CD4-positive, alpha-beta T cell treated with Interleukin-17A for 1 hour (primary cell): Measurements from ENCODE around the gene TRABD2A.
"Not testable (repeated sequence)": the region's sequence is repeated elsewhere in the genome, so short reads cannot be mapped to it uniquely, and the experiment has no call there.

Experiments used
- DNase-seq: peaks from one replicate; pipeline ENCODE4 v3.0.0-alpha.2; 2020

Gene TRABD2A

DNA sequence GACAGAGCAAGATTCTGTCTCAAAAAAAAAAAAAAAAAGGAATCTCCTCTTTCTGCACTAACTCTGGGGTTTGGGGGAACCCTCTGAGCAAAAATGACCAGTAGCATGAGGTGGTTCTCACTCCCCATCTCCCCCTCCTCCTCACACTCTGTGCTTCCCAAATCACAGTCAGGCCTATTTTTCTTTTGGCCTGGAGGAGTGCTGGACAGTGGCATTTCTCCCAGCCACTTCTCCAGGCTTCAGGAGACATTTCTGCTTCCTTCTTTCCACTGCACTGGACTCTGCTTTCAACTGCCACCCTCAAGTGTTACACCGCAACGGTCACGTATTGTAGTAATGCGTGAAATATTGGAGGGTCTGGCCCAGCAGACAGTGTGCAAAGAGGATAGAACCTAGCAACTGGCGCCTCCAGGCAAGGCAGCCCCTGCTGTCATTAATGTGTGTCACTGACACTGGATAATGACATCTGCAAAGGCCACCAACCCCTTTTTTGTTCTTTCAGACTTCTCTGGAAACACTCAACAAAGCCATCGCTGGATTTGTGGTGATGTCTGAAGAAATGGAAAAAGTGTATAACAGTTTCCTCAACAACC, 68.9 kb downstream of the TRABD2A start:
- DNase-seq = no peak

DNA sequence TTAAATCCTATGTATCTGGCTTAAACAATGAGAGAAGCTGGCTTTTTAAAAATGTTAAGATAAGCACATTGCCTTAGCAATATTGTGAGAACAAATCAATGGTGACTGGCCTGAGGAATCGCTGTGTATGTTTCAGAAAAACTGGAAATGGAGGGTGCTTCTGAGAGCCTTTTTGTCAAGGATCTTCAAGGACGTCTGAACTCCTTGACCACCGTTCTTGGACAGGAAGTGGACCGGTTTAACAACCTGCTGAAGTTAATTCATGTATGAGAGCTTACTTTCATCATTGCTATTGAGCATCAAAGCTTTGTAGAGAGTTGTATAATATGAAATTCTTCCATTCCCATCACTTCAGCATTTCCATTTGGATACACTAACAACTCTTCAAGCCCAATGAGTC, 72.6 kb downstream of the TRABD2A start:
- DNase-seq = no peak

- no peak for DNase-seq
Observed at GRCh38 chr2:84807063-84807485, 73.8 kb downstream of the TRABD2A start.

DNA sequence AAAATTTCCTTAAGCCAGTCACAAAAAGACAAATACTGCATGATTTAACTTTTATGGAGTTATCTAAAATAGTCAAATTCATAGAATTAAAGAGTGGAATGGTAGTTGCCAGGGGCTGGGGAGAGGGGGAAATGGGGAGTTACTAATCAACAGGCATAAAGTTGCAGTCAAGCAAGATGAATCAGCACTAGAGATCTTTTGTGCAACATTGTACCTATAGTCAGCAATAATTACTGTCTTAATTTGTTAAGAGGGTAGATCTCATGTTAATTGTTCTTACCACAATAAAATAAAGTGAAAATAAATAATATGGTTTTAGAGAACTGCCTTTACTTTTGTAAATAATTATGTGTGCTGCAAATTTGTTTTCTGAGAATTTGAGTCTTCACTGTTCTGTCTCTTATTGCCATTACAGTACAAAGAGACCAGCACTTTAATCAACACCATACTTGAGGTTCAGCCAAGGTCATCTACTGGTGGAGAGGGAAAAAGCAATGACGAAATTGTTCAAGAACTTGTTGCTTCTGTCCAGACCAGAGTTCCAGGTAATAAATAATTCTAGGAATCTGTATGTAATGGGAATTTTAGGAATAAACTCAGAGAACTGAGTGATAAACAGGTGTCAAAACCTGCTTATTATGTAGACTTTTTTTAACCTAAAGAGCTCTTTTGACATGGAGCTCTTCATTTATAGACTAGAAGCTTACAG, 75.5 kb downstream of the TRABD2A start:
- DNase-seq = no peak

GRCh38 chr2:84801811-84802210, 79.1 kb downstream of the TRABD2A start:
- no peak for DNase-seq

GRCh38 chr2:84800194-84800805, 80.6 kb downstream of the TRABD2A start:
- no peak for DNase-seq

DNA sequence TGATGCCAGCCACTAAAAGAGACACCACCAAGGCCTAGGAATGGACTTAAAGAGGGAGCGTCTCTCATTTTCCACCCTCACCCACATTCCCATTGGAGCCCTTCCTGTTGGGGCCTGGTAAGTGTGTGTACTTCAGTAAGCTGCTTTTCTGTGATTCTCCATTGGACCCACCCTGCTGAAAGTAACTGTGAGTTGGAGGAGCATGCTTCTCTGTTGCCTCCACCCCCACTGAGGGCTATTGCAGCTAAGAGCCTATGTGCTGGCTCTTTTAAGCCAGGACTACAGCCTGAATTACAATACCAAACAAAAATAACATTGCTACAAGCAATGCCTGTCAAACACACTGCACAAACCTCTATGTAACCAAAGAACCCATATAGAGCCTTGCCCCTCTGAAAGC, 81.1 kb downstream of the TRABD2A start:
- no peak for DNase-seq

DNA sequence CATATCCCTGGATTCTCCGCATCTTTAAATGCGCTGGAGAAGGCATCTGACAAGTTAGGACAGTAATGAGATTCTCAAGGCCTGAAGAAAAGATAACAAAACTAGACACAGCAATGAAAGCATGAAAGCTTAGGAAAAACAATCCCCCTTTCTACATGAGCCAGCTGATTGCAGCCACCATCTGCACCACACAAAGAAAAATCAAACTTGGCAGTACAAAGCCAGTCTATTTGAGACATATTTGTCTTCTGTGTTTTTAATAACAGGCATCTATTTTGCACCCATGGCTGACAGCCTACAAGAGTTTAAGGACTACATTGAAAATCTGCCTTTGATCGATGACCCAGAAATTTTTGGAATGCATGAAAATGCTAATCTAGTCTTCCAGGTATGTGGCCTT, 83.6 kb downstream of the TRABD2A start:
- DNase-seq = no peak

- no peak for DNase-seq
Observed at GRCh38 chr2:84796798-84797197, 84.1 kb downstream of the TRABD2A start.

DNA sequence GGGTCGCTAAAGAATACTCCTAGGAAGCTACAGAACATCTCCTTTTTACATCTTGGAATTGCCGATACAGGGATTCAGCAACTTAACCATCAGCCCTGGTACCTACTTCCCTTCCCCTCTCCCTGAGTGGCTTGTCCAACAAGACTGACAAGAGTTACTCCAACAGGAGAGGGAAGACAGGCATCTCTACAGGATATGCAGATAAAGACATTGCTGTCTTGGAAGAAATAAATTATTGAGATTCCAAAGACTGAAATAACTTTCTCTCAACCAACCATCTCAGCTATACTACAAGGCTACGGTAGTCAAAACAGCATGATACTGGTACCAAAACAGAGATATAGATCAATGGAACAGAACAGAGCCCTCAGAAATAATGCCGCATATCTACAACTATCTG, 87.2 kb downstream of the TRABD2A start:
- DNase-seq = no peak

DNA sequence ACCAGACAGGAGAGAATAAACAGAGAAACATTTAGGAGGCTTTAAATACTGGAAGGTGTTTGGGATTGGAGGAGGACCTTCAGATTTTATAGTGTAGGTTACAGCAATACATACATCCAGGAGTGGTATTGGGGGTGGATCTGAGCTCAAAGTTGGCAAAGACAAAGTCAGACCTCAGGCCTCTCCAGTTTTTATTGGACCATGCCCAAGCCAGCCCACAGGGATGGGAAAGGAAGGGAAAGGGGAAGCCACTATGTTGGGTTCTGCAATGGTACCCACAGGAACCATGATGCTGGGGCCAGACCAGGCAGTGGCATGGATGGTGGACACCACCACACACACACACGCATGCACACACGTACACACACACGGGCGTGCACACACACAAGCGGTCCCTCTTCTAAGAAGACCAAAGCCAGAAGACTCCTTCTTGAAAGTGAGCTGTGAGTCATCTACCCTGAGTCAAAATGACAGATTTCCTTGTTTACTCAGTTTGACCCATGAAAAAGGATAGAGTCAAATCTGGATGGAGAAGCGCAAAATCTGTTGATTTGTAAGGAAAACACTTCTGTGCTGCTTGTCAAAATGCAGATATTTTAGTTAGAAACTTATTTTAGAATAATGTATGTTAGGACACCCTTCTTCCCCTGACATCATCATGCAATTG, 87.9 kb downstream of the TRABD2A start:
- DNase-seq = no peak

DNA sequence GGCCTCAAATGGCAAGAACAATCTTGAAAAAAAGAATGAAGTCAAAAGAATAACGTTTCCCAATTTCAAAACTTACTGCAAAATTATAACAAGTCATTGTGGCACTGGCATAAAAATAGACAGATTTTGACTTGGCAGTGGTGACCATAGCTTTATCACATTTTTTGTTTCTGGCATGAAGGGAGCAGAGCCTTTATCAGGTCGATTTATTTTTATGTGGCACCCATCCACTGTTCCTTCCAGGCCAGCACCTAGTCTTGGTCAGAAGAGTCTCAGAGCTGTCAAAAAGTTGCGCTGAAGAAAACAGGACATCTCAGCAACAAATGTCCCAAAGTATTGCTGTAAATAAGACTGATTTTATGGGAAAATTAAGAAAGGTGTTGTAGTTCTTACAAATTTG, 92.4 kb downstream of the TRABD2A start:
- DNase-seq = no peak

DNA sequence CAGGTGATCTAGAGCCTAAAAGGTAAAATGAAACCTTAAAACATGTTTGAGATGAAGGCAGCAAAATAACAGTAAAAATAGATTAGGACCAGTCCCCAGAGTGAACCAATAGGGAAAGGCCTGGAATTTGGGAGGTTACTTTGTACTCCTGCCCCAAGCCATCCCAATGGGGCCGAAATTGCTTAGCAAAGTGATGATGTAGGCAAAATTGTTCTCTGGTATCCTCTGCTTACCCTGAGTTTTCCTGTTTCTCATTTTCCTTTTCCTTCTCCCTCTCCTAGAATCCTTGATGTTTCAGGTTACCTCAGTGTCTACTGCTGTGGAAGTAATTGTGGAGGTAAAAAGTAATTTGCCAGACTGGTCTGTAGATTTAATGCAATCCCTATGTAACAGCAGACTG, 92.9 kb downstream of the TRABD2A start:
- no peak for DNase-seq

GRCh38 chr2:84786601-84787000, 94.3 kb downstream of the TRABD2A start:
- DNase-seq = no peak

GRCh38 chr2:84785950-84786349, 94.9 kb downstream of the TRABD2A start:
- DNase-seq = no peak

DNA sequence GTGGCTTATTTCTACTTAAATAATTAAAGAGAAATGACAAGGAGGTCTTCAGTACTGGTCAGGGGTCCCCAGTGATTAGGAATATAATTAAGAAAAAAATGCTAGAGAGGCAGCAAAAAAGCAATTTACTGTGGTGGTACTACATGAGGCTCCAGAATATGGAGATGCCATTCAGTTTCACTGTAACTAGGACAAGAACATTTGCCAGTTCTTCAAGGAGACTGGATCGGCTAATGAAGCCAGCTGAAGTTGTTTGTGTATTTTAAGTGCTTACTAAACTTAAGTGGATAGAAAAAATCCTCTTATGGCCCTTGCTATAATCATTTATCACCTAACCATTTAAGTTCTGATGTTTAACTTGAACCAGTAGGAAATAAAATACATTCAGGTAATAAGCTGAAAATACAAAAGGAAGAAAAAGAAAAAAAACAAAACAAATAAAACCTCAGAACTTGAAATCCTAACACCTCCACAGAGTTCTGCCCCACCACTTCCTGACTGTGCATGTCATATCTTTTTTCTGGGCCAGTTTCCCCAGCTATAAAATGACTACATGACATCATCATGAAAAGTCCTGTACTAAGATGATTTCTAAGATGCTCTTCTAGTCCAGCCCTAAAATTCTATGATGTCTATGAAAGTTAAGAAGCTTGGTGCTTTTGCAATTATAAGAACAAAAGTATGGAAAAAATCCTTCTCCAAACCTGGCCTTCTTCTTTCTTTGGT, 98.0 kb downstream of the TRABD2A start:
- peak; percentile 79 for DNase-seq

- DNase-seq = peak; percentile 74
Observed at GRCh38 chr2:84781942-84782716, 98.8 kb downstream of the TRABD2A start.

- DNase-seq = no peak
Observed at GRCh38 chr2:84779781-84780180, 101.1 kb downstream of the TRABD2A start.

DNA sequence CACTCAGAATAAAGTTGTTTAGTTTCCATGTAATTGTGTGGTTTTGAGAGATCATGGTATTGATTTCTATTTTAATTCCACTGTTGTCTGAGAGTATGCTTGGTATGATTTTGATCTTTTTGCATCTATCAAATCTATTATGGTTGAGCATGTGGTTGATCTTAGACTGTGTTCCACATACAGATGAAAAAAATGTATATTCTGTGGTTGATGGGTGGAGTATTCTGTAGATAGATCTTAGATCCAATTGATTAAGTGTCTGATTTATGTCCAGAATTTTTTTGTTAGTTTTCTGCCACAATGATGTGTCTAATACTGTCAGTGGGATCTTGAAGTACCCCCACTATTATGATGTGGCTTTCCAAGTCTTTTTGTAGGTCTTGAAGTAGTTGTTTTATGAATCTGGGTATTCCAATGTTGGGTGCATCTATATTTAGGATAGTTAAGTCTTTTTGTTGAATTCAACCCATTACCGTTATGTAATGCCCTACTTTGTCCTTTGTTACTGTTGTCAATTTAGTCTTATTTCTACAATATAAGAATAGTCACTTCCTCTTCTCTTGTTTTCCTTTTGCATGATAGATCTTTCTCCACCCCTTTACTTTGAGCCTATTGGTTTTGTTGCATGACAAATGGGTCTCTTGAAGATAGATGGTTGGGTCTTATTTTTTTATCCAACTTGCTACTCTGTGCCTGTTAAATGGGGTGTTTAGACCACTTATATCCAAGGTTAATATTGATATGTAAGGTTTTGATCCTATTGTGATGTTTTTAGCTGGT, 101.8 kb downstream of the TRABD2A start:
- DNase-seq = peak; percentile 50

DNA sequence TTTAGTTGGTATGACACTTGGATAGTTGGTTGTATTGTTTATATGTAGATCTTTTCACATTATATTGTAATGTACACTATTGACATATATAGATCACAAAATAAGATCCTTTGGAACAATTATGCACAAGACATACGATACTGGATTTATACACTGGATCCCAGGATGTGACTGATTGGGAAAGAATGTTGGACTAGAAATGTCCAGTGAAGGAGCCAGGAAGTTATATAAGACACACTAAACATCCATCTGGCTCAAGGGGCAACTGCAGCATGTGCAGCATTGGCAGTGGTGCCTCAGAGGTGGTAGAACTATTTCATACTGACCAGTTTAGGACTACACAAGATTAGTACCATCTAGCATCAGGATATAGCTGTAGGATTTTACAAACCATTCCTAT, 104.9 kb downstream of the TRABD2A start:
- no peak for DNase-seq

DNA sequence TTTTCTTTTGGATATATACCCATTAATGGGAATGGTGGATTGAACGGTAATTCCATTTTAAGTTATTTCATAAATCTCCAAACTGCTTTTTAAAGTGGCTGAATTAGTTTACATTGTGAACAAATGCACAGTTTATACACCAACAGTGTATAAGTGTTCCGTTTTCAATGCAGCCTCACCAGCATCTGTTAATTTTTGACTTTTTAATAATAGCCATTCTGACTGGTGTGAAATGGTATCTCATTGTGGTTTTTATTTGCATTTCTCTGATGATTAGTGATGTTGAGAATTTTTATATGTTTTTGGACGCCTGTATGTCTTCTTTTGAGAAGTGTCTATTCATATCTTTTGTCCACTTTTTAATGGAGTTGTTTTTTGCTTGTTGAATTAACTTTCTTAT, 107.3 kb downstream of the TRABD2A start:
- DNase-seq = not testable (repeated sequence)
